ENCODE measurements around the gene NPC1L1. TPM values are rescaled to one million over a fixed set of nuclear protein-coding genes. Genes with fewer than 3 reads are reported as not detected.

The NPC1L1 gene
- polyA plus RNA-seq, 3 donors: 0.04 TPM; not detected in 2

- no peaks in the 10 kb centered on the region for H4K20me1 ChIP-seq (ENCODE audit: insufficient read depth, low read length)
- TF ChIP-seq CTCF (IDR thresholded peaks at IDR 0.05): no peak
- Mint-ChIP-seq H3K4me3 (no peak overlapping the region), H3K27ac (no peak overlapping the region), H3K27me3 (ENCODE audit: low read depth in 3 of 3) (peaks cover 2 to 3% (median 3%) of the 10 kb centered on the region in 3 donors), H3K4me1 (no peaks in the 10 kb centered on the region), H3K36me3 (no peaks in the 10 kb centered on the region), H3K9me3 (peaks cover 0 to 9% (median 4%) of the 10 kb centered on the region in 7 donors)
- no peak for DNase-seq
- no peaks in the 10 kb centered on the region for H3K4me1 ChIP-seq (ENCODE audit: control insufficient read depth in 1 of 2, insufficient read depth in 2 of 2, low read length in 2 of 2)
- H3K36me3 ChIP-seq (replicated peaks in 1 of 2; ENCODE audit: control insufficient read depth in 1 of 2, insufficient read depth in 2 of 2, low read length in 2 of 2): no peaks in the 10 kb centered on the region
- no peak overlapping the region for H2AFZ ChIP-seq (ENCODE audit: insufficient read depth, low read depth, low read length, poor library complexity, severe bottlenecking)
- intact Hi-C loops (cut with micrococcal nuclease): no loop called here
- H3K27me3 ChIP-seq (ENCODE audit: control insufficient read depth in 2 of 2, insufficient read depth in 2 of 2, low read length in 2 of 2): no peaks in the 10 kb centered on the region
- H3K4me3 ChIP-seq (replicated peaks in 1 of 3; ENCODE audit: low read depth in 2 of 3, low read length in 3 of 3): no peak overlapping the region
- H3K4me2 ChIP-seq (replicated peaks; ENCODE audit: extremely low read depth, low read length, poor library complexity, severe bottlenecking): no peak overlapping the region
- no peak overlapping the region for H3K27ac ChIP-seq (ENCODE audit: low read depth in 1 of 2, low read length in 2 of 2)
- H3K9ac ChIP-seq (ENCODE audit: insufficient read depth, low read length, poor library complexity, severe bottlenecking): no peak overlapping the region
- H3K79me2 ChIP-seq (ENCODE audit: insufficient read depth, low read length): no peaks in the 10 kb centered on the region
- 93% methylated on average over 5 of the region's 7 CpGs for WGBS (ENCODE audit: insufficient coverage)
- H3K9me3 ChIP-seq (replicated peaks in 1 of 2; ENCODE audit: control insufficient read depth in 1 of 2, insufficient read depth in 1 of 2, low read length in 2 of 2): peaks cover 0 to 3% of the 10 kb centered on the region in 2 donors
Observed at GRCh38 chr7:44519546-44519945, 21.6 kb downstream of the NPC1L1 start.

GRCh38 chr7:44518761-44519160 lies 22.4 kb downstream of the NPC1L1 start:
- 100% methylated on average over 1 of the region's 3 CpGs for WGBS (ENCODE audit: insufficient coverage)
- H3K4me1 Mint-ChIP-seq: no peaks in the 10 kb centered on the region

More at GRCh38 chr7:44518761-44519160, 22.4 kb downstream of the NPC1L1 start:
- DNase-seq: no peak
- Histone ChIP-seq H3K9ac (ENCODE audit: insufficient read depth, low read length, poor library complexity, severe bottlenecking) (no peak overlapping the region), H2AFZ (ENCODE audit: insufficient read depth, low read depth, low read length, poor library complexity, severe bottlenecking) (no peak overlapping the region), H3K4me2 (replicated peaks; ENCODE audit: extremely low read depth, low read length, poor library complexity, severe bottlenecking) (no peak overlapping the region), H3K36me3 (replicated peaks in 1 of 2; ENCODE audit: control insufficient read depth in 1 of 2, insufficient read depth in 2 of 2, low read length in 2 of 2) (no peaks in the 10 kb centered on the region), H3K4me3 (replicated peaks in 1 of 3; ENCODE audit: low read depth in 2 of 3, low read length in 3 of 3) (no peak overlapping the region), H4K20me1 (ENCODE audit: insufficient read depth, low read length) (no peaks in the 10 kb centered on the region), H3K79me2 (ENCODE audit: insufficient read depth, low read length) (no peaks in the 10 kb centered on the region), H3K4me1 (ENCODE audit: control insufficient read depth in 1 of 2, insufficient read depth in 2 of 2, low read length in 2 of 2) (no peaks in the 10 kb centered on the region), H3K9me3 (replicated peaks in 1 of 2; ENCODE audit: control insufficient read depth in 1 of 2, insufficient read depth in 1 of 2, low read length in 2 of 2) (no peaks in the 10 kb centered on the region), H3K27ac (ENCODE audit: low read depth in 1 of 2, low read length in 2 of 2) (no peak overlapping the region), H3K27me3 (ENCODE audit: control insufficient read depth in 2 of 2, insufficient read depth in 2 of 2, low read length in 2 of 2) (no peaks in the 10 kb centered on the region)
- H3K27ac Mint-ChIP-seq: peak overlapping the region in 2 of 7 donors; percentile 53 to 72
- no peak overlapping the region for H3K4me3 Mint-ChIP-seq
- peaks cover 0 to 4% (median 0%) of the 10 kb centered on the region in 7 donors for H3K9me3 Mint-ChIP-seq
- no peaks in the 10 kb centered on the region for H3K36me3 Mint-ChIP-seq
- peaks cover 1 to 3% (median 3%) of the 10 kb centered on the region in 3 donors for H3K27me3 Mint-ChIP-seq (ENCODE audit: low read depth in 3 of 3)
- TF ChIP-seq CTCF (IDR thresholded peaks at IDR 0.05): no peak
- intact Hi-C loops (cut with micrococcal nuclease): no loop called here

All from CD14-positive monocyte (primary cell).